ENCODE results near the gene UBC. TPM values are rescaled to one million over a fixed set of nuclear protein-coding genes. Genes with fewer than 3 reads are reported as not detected.

UBC gene
- total and polyA plus RNA-seq, 2 donors (not counting 1 experiment from before 2014, with no cell fraction given): 953 to 4,477 TPM

GRCh38 chr12:124862768-124863415 lies 51.6 kb downstream of the UBC start:
- DNase-seq (peak; percentile 54), ATAC-seq (ENCODE audit: low read depth) (peak; percentile 1)
- H3K9me3 Mint-ChIP-seq (ENCODE audit: insufficient read depth): no peaks in the 10 kb centered on the region
- Histone ChIP-seq H3K4me3 (ENCODE audit: control extremely low read depth in 1 of 5, extremely low read depth in 1 of 5, insufficient read depth in 1 of 5, low read depth in 2 of 5, low read length in 4 of 5) (peak overlapping the region; percentile 19 to 78 (median 62)), H3K9me3 (ENCODE audit: control extremely low read depth in 1 of 3, control insufficient read depth in 2 of 3, insufficient read depth in 1 of 3, low read length in 2 of 3) (no peaks in the 10 kb centered on the region), H2AFZ (ENCODE audit: insufficient read depth, low read depth, low read length, poor library complexity, severe bottlenecking) (peak overlapping the region; percentile 98), H3K79me2 (ENCODE audit: control insufficient read depth, insufficient read depth, low read length) (no peaks in the 10 kb centered on the region), H3K36me3 (replicated peaks in 1 of 2; ENCODE audit: control extremely low read depth in 1 of 2, control insufficient read depth in 1 of 2, extremely low read depth in 1 of 2, insufficient read depth in 2 of 2, low read length in 1 of 2) (no peaks in the 10 kb centered on the region), H3K27ac (ENCODE audit: low read length in 2 of 2) (peak overlapping the region in 1 of 2 donors; percentile 58), H4K20me1 (ENCODE audit: control insufficient read depth, insufficient read depth, low read length, poor library complexity, severe bottlenecking) (no peaks in the 10 kb centered on the region), H3K27me3 (replicated peaks in 1 of 4; ENCODE audit: control extremely low read depth in 1 of 4, control insufficient read depth in 3 of 4, insufficient read depth in 4 of 4, low read length in 3 of 4) (no peaks in the 10 kb centered on the region), H3K9ac (ENCODE audit: low read length) (peak overlapping the region; percentile 78), H3K4me2 (replicated peaks; ENCODE audit: low read depth, low read length, poor library complexity, severe bottlenecking) (peak overlapping the region; percentile 97), H3K4me1 (ENCODE audit: control insufficient read depth in 2 of 2, insufficient read depth in 2 of 2, low read length in 2 of 2) (peaks cover 15 to 27% of the 10 kb centered on the region in 2 donors)
- H3K27ac Mint-ChIP-seq: peak overlapping the region; percentile 70
- no peaks in the 10 kb centered on the region for H3K27me3 Mint-ChIP-seq
- ChIA-PET POLR2A (interaction anchor here (0.7 to 1.4 kb wide), 2 partner anchors 51 to 55 kb away, joined by 4 to 5 read pairs; partner anchors contain the start of gene UBC), CTCF (interaction anchor here (0.8 to 1.4 kb wide), 7 partner anchors 15 to 77 kb away, joined by 3 to 7 read pairs (median 5); no protein-coding TSS in a partner anchor)
- intact Hi-C loops (cut with micrococcal nuclease): loop anchor here (2.0 to 5.0 kb wide), 4 partner anchors 36 to 471 kb away; partner anchors contain the start of genes AACS and BRI3BP
- WGBS (ENCODE audit: insufficient coverage): 15% methylated on average over 17 of the region's 22 CpGs
- TF ChIP-seq CTCF (IDR thresholded peaks at IDR 0.05): no peak
- TF ChIP-seq EZH2 (IDR thresholded peaks at IDR 0.05; ENCODE audit: borderline replicate concordance, insufficient read depth, low read depth, low read length, poor library complexity, severe bottlenecking): no peak
- H3K4me3 Mint-ChIP-seq: peak overlapping the region; percentile 87
- H3K4me1 Mint-ChIP-seq: peaks cover 39% of the 10 kb centered on the region
